ENCODE measurements around the gene JKAMP. TPM values are rescaled to one million over a fixed set of nuclear protein-coding genes. Genes with fewer than 3 reads are reported as not detected.

JKAMP gene
- total RNA-seq, 1 experiment from 2014 or later = 46.5 TPM

DNA sequence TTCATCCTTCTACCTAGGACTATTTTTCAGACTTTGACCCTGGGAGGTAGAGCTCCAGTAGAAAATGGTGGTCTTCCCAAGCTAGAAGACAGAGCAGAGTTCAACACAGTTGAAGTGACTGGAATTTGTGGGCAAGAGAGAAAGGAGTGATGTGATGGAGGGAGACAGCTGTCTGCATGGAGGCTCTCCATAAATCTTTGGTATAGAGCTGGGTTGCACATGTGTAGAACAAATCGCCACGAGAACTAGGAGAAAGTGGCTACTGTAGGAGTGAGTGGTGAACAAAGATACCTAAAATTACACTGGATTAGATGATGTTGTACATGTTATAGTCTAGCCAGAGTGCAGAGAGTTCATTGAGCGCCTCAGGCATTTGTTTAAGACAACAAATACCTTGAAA lies 33.6 kb upstream of the JKAMP start:
- DNase-seq (ENCODE audit: low read depth, low spot score) (no peak), ATAC-seq (no peak)
- intact Hi-C loops (cut with micrococcal nuclease) = no loop called here
- Histone ChIP-seq H2AFZ (ENCODE audit: low read depth, low read length, poor library complexity, severe bottlenecking) (no peak overlapping the region), H3K4me1 (ENCODE audit: control insufficient read depth in 1 of 2, insufficient read depth in 2 of 2, low read length in 2 of 2) (no peaks in the 10 kb centered on the region), H3K9me3 (ENCODE audit: control insufficient read depth in 1 of 2, insufficient read depth in 1 of 2, low read depth in 1 of 2, low read length in 2 of 2) (no peaks in the 10 kb centered on the region), H3K27ac (ENCODE audit: low read depth, low read length) (no peak overlapping the region), H3K27me3 (ENCODE audit: insufficient read depth, low read length) (no peaks in the 10 kb centered on the region), H3K9me2 (ENCODE audit: insufficient read depth) (no peaks in the 10 kb centered on the region), H4K20me1 (ENCODE audit: insufficient read depth) (no peaks in the 10 kb centered on the region), H3K4me2 (ENCODE audit: low read length) (no peak overlapping the region), H3K4me3 (replicated peaks in 1 of 2; ENCODE audit: low read depth in 1 of 2, low read length in 2 of 2) (no peak overlapping the region), H3K9ac (ENCODE audit: low read length) (no peak overlapping the region), H3K79me2 (ENCODE audit: insufficient read depth, low read length) (no peaks in the 10 kb centered on the region), H3K36me3 (ENCODE audit: control insufficient read depth in 1 of 2, insufficient read depth in 2 of 2, low read length in 2 of 2) (peaks cover 0 to under 1% of the 10 kb centered on the region in 2 experiments; a peak in 1 of 4 replicates)
- ChIA-PET RAD21 (ENCODE audit: low non-redundant PET in 1 of 2, low total read pairs in 2 of 2, uncharacterized antibody in 2 of 2, unreplicated experiment in 2 of 2) (no interaction called here), CTCF (no interaction called here), POLR2A (no interaction called here)
- no peak for TF ChIP-seq EGR1 (IDR thresholded peaks at IDR 0.05; ENCODE audit: low read depth)
- TF ChIP-seq SIN3A (IDR thresholded peaks at IDR 0.05; ENCODE audit: low read depth) = no peak
- TF ChIP-seq EZH2 (IDR thresholded peaks at IDR 0.05) = no peak
- TF ChIP-seq POLR2AphosphoS5 (IDR thresholded peaks at IDR 0.05; ENCODE audit: low read depth, low read length) = no peak
- no peak for TF ChIP-seq EZH2phosphoT487 (IDR thresholded peaks at IDR 0.05; ENCODE audit: borderline replicate concordance)
- no peak for TF ChIP-seq TCF7L2 (IDR thresholded peaks at IDR 0.05; ENCODE audit: borderline replicate concordance, extremely low read depth, insufficient read depth, insufficient read length)
- no peak for TF ChIP-seq JUND (IDR thresholded peaks at IDR 0.05)
- TF ChIP-seq, protein P1, sequence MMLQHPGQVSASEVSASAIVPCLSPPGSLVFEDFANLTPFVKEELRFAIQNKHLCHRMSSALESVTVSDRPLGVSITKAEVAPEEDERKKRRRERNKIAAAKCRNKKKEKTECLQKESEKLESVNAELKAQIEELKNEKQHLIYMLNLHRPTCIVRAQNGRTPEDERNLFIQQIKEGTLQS (IDR thresholded peaks at IDR 0.05) = no peak
- TF ChIP-seq, protein P2, sequence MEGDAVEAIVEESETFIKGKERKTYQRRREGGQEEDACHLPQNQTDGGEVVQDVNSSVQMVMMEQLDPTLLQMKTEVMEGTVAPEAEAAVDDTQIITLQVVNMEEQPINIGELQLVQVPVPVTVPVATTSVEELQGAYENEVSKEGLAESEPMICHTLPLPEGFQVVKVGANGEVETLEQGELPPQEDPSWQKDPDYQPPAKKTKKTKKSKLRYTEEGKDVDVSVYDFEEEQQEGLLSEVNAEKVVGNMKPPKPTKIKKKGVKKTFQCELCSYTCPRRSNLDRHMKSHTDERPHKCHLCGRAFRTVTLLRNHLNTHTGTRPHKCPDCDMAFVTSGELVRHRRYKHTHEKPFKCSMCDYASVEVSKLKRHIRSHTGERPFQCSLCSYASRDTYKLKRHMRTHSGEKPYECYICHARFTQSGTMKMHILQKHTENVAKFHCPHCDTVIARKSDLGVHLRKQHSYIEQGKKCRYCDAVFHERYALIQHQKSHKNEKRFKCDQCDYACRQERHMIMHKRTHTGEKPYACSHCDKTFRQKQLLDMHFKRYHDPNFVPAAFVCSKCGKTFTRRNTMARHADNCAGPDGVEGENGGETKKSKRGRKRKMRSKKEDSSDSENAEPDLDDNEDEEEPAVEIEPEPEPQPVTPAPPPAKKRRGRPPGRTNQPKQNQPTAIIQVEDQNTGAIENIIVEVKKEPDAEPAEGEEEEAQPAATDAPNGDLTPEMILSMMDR (IDR thresholded peaks at IDR 0.05 in 2 of 3, conservative IDR thresholded peaks at IDR 0.05 in 1 of 3; ENCODE audit: borderline replicate concordance in 1 of 3, insufficient read depth in 1 of 3, low read depth in 2 of 3, low read length in 2 of 3) = no peak
- TF ChIP-seq SRF (IDR thresholded peaks at IDR 0.05; ENCODE audit: low read depth) = no peak
- TF ChIP-seq CBX3 (IDR thresholded peaks at IDR 0.05; ENCODE audit: low read depth) = no peak
- BruUV-seq (replicated peaks) = no TSS peak

Measured in HCT116 (cell line).